WTC11 (cell line): ENCODE measurements around the gene CD84. TPM values are rescaled to one million over a fixed set of nuclear protein-coding genes. Genes with fewer than 3 reads are reported as not detected.
"Not testable (repeated sequence)": the region's sequence is repeated elsewhere in the genome, so short reads cannot be mapped to it uniquely, and the experiment has no call there.

ENCODE experiments used
- ATAC-seq: fragments of 200-7000 bp; cut with Tn5 transposase; 2 replicates; pipeline ENCODE4 v1.10.0; 2021; ENCODE audit warnings: mild to moderate bottlenecking, moderate library complexity
- CTCF ChIA-PET: fragments of 300-600 bp; sonication (Branson Sonifier 250); formaldehyde crosslinking; loops from one replicate; lab custom pipeline; 2021; ENCODE audit warnings: antibody characterized with exemption; lab: Charles Lee
- POLR2A ChIA-PET: fragments of 350-600 bp; sonication (Branson Sonifier 250); formaldehyde crosslinking; loops from one replicate; lab custom pipeline; 2021; ENCODE audit warnings: antibody characterized with exemption; lab: Charles Lee
- DNase-seq: peaks from one replicate; pipeline ENCODE4 v3.0.0; 2021; ENCODE audit warnings: low spot score
- H3K27ac Mint-ChIP-seq: 2 replicates; pipeline ENCODE4 v1.8.0; 2021; ENCODE audit warnings: mixed read lengths
- H3K27me3 Mint-ChIP-seq: 2 replicates; pipeline ENCODE4 v1.8.0; 2021; ENCODE audit warnings: low read depth, mild to moderate bottlenecking, moderate library complexity, mixed read lengths
- H3K36me3 Mint-ChIP-seq: 2 replicates; pipeline ENCODE4 v1.8.0; 2021; ENCODE audit warnings: mixed read lengths
- H3K4me1 Mint-ChIP-seq: 2 replicates; pipeline ENCODE4 v1.8.0; 2022; ENCODE audit warnings: mixed read lengths
- H3K4me3 Mint-ChIP-seq: 2 replicates; pipeline ENCODE4 v1.8.0; 2021; ENCODE audit warnings: mild to moderate bottlenecking, moderate library complexity, mixed read lengths
- H3K9me3 Mint-ChIP-seq: 2 replicates; pipeline ENCODE4 v1.8.0; 2021; ENCODE audit warnings: mixed read lengths
- ATF6 ChIP-seq: sonication (generic); formaldehyde crosslinking; IDR thresholded peaks from 2 replicates; pipeline ENCODE4 v1.8.1; 2023; ENCODE audit warnings: mild to moderate bottlenecking, missing genetic modification reagents
- CREB1 ChIP-seq: sonication (generic); formaldehyde crosslinking; IDR thresholded peaks from 2 replicates; pipeline ENCODE4 v1.8.0; 2023; ENCODE audit warnings: mild to moderate bottlenecking, missing genetic modification reagents
- FOXP1 ChIP-seq: sonication (generic); formaldehyde crosslinking; IDR thresholded peaks from 2 replicates; pipeline ENCODE4 v1.8.0; 2022; ENCODE audit warnings: missing genetic modification reagents, mild to moderate bottlenecking, moderate library complexity, borderline replicate concordance
- GRHL2 ChIP-seq: fragments of 250-450 bp; sonication (Bioruptor Pico); IDR thresholded peaks from 2 replicates; pipeline ENCODE4 v1.8.0; 2022; ENCODE audit warnings: mild to moderate bottlenecking, moderate library complexity; ENCODE audit not compliant: insufficient replicate concordance, severe bottlenecking
- HMGA2 ChIP-seq: fragments of 250-450 bp; sonication (Bioruptor Pico); IDR thresholded peaks from 2 replicates; pipeline ENCODE4 v1.4.0; 2021; ENCODE audit warnings: mild to moderate bottlenecking, moderate library complexity
- MLX ChIP-seq: sonication (generic); formaldehyde crosslinking; IDR thresholded peaks from 2 replicates; pipeline ENCODE4 v1.8.1; 2023; ENCODE audit warnings: mild to moderate bottlenecking, missing genetic modification reagents, moderate library complexity
- NR3C1 ChIP-seq: sonication (generic); formaldehyde crosslinking; conservative IDR thresholded peaks from 2 replicates; pipeline ENCODE4 v1.8.1; 2023; ENCODE audit warnings: low read depth, mild to moderate bottlenecking, missing genetic modification reagents
- OVOL2 ChIP-seq: fragments of 250-450 bp; sonication (Bioruptor Pico); IDR thresholded peaks from 2 replicates; pipeline ENCODE4 v1.9.0; 2021; ENCODE audit warnings: mild to moderate bottlenecking, borderline replicate concordance
- RELA ChIP-seq: sonication (generic); formaldehyde crosslinking; IDR thresholded peaks from 2 replicates; pipeline ENCODE4 v1.8.1; 2022; ENCODE audit warnings: missing genetic modification reagents, mild to moderate bottlenecking, borderline replicate concordance
- RORB ChIP-seq: fragments of 250-450 bp; sonication (Bioruptor Pico); IDR thresholded peaks from 2 replicates; pipeline ENCODE4 v1.9.0; 2021; ENCODE audit warnings: mild to moderate bottlenecking
- SMAD4 ChIP-seq: sonication (generic); formaldehyde crosslinking; IDR thresholded peaks from 2 replicates; pipeline ENCODE4 v1.8.0; 2022; ENCODE audit warnings: mild to moderate bottlenecking, missing genetic modification reagents
- ZNF219 ChIP-seq: sonication (generic); formaldehyde crosslinking; IDR thresholded peaks from 2 replicates; pipeline ENCODE4 v1.8.0; 2023; ENCODE audit warnings: missing genetic modification reagents, mild to moderate bottlenecking, borderline replicate concordance
- ZNF317 ChIP-seq: sonication (generic); formaldehyde crosslinking; IDR thresholded peaks from 2 replicates; pipeline ENCODE4 v1.8.1; 2023; ENCODE audit warnings: low read depth, mild to moderate bottlenecking, moderate library complexity, missing genetic modification reagents, borderline replicate concordance
- ZNF671 ChIP-seq: fragments of 250-450 bp; sonication (Bioruptor Pico); IDR thresholded peaks from 2 replicates; pipeline ENCODE4 v1.8.0; 2021; ENCODE audit warnings: mild to moderate bottlenecking
- total RNA-seq: library from RNA; stranded (reverse); gene quantifications from 3 replicates; pipeline ENCODE4 v1.2.3, GENCODE V29; 2021
- TF ChIP-seq, protein P1 (sequence below): sonication (generic); formaldehyde crosslinking; IDR thresholded peaks from 2 replicates; pipeline ENCODE4 v1.8.1; 2023; ENCODE audit warnings: mild to moderate bottlenecking, missing genetic modification reagents
- TF ChIP-seq, protein P2 (sequence below): sonication (generic); formaldehyde crosslinking; IDR thresholded peaks from 2 replicates; pipeline ENCODE4 v1.8.0; 2022; ENCODE audit warnings: missing genetic modification reagents
- TF ChIP-seq, protein P3 (sequence below): sonication (generic); formaldehyde crosslinking; IDR thresholded peaks from 2 replicates; pipeline ENCODE4 v1.8.1; 2022; ENCODE audit warnings: mild to moderate bottlenecking, missing genetic modification reagents, moderate library complexity, borderline replicate concordance

Gene CD84
- total RNA-seq, 1 experiment from 2014 or later: 0.17 TPM

GRCh38 chr1:160584784-160585183 is 5.5 kb upstream of the CD84 start:
- POLR2A ChIA-PET: interaction anchor here (0.5 kb wide), 1 partner anchor 14 kb away, joined by 3 read pairs; no protein-coding TSS in a partner anchor
- H3K27ac Mint-ChIP-seq: no peak overlapping the region
- H3K4me3 Mint-ChIP-seq: no peak overlapping the region

DNA sequence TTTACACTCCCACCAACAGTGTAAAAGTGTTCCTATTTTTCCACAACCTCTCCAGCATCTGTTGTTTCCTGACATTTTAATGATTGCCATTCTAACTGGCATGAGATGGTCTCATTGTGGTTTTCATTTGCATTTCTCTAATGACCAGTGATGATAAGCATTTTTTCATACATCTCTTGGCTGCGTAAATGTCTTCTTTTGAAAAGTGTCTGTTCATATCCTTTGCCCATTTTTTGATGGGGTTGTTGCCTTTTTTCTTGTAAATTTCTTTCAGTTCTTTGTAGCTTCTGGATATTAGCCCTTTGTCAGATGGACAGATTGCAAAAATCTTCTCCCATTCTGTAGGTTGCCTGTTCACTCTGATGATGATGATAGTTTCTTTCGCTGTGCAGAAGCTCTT is 3.7 kb upstream of the CD84 start:
- H3K36me3 Mint-ChIP-seq, ATAC-seq, POLR2A ChIA-PET, H3K4me3 Mint-ChIP-seq, H3K4me1 Mint-ChIP-seq, H3K27me3 Mint-ChIP-seq, CTCF ChIA-PET, DNase-seq, H3K27ac Mint-ChIP-seq: not testable (repeated sequence)
- peaks cover 19% of the 10 kb centered on the region for H3K9me3 Mint-ChIP-seq

More at GRCh38 chr1:160584784-160585183, 5.5 kb upstream of the CD84 start:
- no peak for DNase-seq
- CTCF ChIA-PET: interaction anchor here (1.1 kb wide), 1 partner anchor 35 kb away, joined by 3 read pairs; no protein-coding TSS in a partner anchor
- peaks cover 19% of the 10 kb centered on the region for H3K9me3 Mint-ChIP-seq
- peaks cover 3% of the 10 kb centered on the region; the same call in 1 of the 2 replicates for H3K27me3 Mint-ChIP-seq
- peaks cover 4% of the 10 kb centered on the region; the same call in 1 of the 2 replicates for H3K4me1 Mint-ChIP-seq
- ATAC-seq: no peak
- H3K36me3 Mint-ChIP-seq: no peaks in the 10 kb centered on the region
- TF ChIP-seq ATF6 (CRISPR knock-in tag) (no peak), RELA (CRISPR knock-in tag) (no peak), CREB1 (no peak), ZNF671 (no peak), ZNF317 (CRISPR knock-in tag) (no peak), FOXP1 (no peak), MLX (CRISPR knock-in tag) (no peak), NR3C1 (CRISPR knock-in tag) (no peak), GRHL2 (no peak), HMGA2 (CRISPR knock-in tag) (no peak), RORB (CRISPR knock-in tag) (no peak), SMAD4 (no peak), ZNF219 (CRISPR knock-in tag) (no peak), OVOL2 (CRISPR knock-in tag) (no peak)
- TF ChIP-seq, protein P1, sequence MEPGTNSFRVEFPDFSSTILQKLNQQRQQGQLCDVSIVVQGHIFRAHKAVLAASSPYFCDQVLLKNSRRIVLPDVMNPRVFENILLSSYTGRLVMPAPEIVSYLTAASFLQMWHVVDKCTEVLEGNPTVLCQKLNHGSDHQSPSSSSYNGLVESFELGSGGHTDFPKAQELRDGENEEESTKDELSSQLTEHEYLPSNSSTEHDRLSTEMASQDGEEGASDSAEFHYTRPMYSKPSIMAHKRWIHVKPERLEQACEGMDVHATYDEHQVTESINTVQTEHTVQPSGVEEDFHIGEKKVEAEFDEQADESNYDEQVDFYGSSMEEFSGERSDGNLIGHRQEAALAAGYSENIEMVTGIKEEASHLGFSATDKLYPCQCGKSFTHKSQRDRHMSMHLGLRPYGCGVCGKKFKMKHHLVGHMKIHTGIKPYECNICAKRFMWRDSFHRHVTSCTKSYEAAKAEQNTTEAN (CRISPR knock-in tag): no peak
- TF ChIP-seq, protein P2, sequence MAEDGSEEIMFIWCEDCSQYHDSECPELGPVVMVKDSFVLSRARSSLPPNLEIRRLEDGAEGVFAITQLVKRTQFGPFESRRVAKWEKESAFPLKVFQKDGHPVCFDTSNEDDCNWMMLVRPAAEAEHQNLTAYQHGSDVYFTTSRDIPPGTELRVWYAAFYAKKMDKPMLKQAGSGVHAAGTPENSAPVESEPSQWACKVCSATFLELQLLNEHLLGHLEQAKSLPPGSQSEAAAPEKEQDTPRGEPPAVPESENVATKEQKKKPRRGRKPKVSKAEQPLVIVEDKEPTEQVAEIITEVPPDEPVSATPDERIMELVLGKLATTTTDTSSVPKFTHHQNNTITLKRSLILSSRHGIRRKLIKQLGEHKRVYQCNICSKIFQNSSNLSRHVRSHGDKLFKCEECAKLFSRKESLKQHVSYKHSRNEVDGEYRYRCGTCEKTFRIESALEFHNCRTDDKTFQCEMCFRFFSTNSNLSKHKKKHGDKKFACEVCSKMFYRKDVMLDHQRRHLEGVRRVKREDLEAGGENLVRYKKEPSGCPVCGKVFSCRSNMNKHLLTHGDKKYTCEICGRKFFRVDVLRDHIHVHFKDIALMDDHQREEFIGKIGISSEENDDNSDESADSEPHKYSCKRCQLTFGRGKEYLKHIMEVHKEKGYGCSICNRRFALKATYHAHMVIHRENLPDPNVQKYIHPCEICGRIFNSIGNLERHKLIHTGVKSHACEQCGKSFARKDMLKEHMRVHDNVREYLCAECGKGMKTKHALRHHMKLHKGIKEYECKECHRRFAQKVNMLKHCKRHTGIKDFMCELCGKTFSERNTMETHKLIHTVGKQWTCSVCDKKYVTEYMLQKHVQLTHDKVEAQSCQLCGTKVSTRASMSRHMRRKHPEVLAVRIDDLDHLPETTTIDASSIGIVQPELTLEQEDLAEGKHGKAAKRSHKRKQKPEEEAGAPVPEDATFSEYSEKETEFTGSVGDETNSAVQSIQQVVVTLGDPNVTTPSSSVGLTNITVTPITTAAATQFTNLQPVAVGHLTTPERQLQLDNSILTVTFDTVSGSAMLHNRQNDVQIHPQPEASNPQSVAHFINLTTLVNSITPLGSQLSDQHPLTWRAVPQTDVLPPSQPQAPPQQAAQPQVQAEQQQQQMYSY (CRISPR knock-in tag): no peak
- TF ChIP-seq, protein P3, sequence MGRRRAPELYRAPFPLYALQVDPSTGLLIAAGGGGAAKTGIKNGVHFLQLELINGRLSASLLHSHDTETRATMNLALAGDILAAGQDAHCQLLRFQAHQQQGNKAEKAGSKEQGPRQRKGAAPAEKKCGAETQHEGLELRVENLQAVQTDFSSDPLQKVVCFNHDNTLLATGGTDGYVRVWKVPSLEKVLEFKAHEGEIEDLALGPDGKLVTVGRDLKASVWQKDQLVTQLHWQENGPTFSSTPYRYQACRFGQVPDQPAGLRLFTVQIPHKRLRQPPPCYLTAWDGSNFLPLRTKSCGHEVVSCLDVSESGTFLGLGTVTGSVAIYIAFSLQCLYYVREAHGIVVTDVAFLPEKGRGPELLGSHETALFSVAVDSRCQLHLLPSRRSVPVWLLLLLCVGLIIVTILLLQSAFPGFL (CRISPR knock-in tag): no peak
